Activated gamma-delta T cell treated with Interleukin-2 at 50 U/mL for 16 hours (primary cell): ENCODE measurements around the gene IVNS1ABP.
A peak's percentile ranks its signal among the peaks of the same experiment; 100 is the strongest.
"Not testable (repeated sequence)": the region's sequence is repeated elsewhere in the genome, so short reads cannot be mapped to it uniquely, and the experiment has no call there.

Source experiments
- DNase-seq: peaks from one replicate; pipeline ENCODE4 v3.0.0-alpha.2; 2020

The IVNS1ABP gene

GRCh38 chr1:185291652-185292051, 25.4 kb downstream of the IVNS1ABP start:
- no peak for DNase-seq

DNA sequence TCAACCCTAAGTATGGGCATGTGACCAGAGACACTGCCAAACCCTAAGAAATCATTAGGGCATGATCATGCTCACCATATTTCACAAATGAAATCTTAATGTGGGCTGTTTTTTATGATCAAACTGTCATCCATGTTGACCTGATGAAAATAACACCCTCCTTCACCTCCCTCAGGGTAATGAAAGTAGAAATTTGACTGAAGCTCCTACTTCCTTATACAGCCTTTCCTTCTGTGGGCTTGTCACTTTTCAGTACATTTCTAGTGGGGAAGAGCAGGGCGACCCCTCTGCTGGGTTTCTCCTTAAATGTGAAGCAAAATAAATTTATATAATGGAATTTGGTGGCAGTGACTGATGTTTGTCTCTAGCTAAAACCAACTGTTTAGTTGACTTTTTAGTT, 25.9 kb downstream of the IVNS1ABP start:
- no peak for DNase-seq

DNA sequence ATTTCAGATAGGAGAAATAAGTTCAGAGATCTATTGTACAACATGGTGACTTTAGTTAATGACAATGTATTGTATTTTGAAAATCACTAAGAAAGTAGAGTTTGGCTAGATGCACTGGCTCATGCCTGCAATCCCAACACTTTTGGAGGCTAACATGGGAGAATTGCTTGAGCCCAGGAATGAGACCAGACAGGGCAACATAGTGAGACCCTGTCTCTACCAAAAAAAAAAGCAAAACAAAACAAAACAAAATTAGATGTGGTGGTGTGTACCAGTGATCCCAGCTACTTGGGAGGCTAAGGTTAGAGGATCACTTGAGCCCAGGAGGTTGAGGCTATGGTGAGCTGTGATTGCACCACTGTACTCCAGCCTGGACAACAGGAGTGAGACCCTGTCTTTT, 27.2 kb downstream of the IVNS1ABP start:
- no peak for DNase-seq

- DNase-seq, result no peak
Observed at GRCh38 chr1:185288435-185288834, 28.6 kb downstream of the IVNS1ABP start.

DNA sequence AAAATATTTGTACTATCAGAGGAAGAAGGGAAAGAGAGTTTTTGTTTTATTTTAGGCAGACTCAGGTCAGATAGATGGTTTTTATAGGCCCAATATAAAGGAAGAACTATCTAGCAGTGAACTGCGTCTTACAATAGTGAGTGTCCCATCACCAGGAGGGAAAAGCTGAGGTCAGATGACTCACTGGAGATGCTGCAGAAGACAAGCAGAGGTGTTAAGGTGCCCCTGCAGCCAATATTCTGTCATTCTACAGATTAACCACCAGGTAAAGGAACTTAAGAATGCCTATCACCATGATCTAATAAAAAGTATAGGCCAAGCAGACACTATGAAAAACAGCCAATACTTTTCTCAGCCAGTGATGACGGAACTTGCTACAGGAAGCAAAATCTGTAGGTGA, 29.6 kb downstream of the IVNS1ABP start:
- no peak for DNase-seq

GRCh38 chr1:185284533-185285276, 32.3 kb downstream of the IVNS1ABP start:
- no peak for DNase-seq

GRCh38 chr1:185284116-185284515, 32.9 kb downstream of the IVNS1ABP start:
- DNase-seq, result no peak

- peak; percentile 32 for DNase-seq
Observed at GRCh38 chr1:185281245-185281644, 35.8 kb downstream of the IVNS1ABP start.

DNA sequence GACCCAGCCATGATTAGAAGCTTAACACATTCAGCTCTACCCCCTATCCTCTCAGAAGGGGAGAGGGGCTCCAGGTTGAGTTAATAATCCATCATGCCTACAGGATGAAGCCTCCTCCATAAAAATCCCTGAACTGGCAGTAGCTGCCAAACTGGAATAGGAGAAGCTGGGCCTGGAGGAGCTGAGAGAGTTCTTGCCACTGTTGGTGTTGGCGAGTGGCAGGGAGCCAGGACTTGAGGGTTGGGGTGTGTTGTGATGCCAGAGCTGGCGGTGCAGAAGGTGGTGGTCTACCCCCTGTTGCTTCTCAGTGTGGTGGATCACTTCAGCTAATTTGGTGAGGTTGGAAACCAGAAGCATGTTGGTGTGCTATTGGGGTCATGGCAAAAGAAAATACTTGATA, 36.5 kb downstream of the IVNS1ABP start:
- DNase-seq, result no peak

DNA sequence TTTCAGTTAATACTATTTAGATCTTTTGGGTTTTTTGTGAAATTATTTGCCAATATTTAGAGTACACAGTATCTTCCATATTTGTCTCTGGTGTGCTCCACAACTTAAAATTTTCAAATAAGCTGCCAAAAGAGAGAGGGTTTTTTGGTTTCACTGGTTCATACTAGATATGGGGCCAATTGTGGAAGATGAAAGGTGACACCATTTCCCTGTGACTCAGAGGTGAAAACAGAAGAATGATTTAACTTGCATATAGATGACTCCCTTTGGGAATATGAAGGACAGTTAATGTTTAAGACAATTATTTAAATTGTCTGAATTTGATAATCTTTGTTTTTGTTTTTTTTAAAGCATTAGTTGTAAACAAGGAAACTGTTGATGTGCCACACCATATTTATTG, 37.5 kb downstream of the IVNS1ABP start:
- DNase-seq, result no peak

DNA sequence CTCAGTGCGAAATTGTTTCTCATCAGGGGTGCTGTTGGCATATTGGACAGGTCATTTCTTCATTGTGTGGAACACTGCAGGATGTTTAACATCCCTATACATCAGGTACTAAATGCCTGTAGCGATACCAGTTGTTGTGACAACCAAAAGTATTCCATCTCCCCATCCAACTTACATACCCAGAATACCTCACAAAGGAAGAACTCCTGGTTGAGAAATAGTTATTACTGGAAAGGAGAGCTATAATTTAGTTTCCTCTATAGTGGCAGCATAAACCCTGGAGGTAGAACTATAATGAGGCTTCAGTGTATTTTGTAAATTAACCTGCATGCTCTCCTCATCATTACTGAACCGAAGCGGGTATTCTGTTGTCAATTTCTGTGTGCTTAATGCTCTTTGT, 45.1 kb downstream of the IVNS1ABP start:
- DNase-seq, result no peak

GRCh38 chr1:185268352-185268751, 48.7 kb downstream of the IVNS1ABP start:
- no peak for DNase-seq

DNA sequence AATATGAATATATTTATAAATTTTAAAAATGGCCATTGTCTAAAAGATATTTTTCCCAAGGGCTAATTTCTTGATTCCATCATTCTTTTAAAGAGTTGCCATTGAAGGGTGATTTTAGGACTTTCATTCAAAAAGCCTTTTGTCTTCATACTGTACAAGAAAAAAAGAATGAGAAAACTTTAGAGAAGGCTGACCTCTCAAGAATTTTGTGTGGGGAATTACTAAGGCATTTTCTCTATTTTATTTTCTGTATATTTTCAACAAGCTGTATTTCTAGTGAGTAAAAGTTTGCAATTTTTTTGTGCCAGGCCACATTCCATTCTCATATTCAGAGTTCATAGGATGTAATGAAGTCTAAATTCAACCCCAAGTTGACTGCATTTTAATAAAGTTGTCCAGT, 49.3 kb downstream of the IVNS1ABP start:
- DNase-seq, result no peak

DNA sequence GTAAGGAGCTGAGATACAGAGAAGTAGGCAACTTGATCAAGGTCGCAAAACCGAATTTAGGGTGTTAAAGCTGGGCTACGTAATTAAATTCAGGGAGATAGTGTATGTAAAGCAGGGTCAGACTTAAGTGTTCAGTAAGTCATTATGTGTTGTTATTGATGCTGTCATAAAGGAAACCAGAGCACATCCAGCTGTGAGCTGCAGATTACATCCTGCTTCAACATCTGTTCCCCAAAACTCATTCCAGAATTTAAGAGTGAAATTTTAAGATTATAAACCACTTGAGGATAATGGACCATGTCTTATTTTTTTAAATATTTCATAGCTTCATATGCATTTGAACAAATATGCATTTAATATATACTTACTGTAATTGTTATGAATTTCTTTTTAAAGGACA, 49.7 kb downstream of the IVNS1ABP start:
- no peak for DNase-seq

DNA sequence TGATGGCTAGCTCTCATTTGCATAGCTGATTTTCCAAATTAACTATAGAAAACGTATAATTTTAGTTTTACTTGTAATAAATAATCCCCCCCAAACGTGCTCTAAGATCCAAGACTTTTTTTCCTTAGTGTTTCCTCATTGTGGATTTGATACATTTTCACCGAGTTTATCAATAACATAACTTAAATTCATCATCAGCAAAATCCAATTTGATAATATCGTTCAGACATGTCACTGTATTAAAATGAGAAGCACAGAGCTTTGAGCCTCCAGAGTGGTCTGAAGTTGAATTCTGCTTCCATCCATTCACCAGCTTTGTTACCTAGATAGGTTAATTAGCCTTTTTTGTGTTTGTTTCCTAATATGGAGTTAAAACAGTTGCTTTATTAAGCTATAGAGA, 51.7 kb downstream of the IVNS1ABP start:
- no peak for DNase-seq

- DNase-seq, result no peak
Observed at GRCh38 chr1:185263780-185264179, 53.3 kb downstream of the IVNS1ABP start.

GRCh38 chr1:185263292-185263691, 53.8 kb downstream of the IVNS1ABP start:
- no peak for DNase-seq

DNA sequence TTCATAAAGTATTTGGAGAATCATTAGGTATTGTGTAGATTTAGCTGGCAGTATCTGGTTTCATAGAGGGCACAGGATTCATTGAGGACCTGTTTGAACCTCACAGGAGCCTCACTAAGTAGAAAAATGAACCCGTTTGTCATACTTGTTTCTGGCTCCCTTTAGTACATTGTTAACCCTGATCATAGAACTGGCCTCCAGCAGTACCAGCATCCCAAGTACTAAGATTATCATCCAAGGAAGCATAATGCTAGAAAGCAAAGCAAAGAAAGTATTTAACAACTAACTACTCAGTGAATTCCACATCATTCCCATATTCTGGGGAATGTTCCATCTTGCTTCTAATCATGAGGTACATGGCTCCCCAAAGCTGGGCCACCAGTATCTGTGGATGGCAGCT, 54.9 kb downstream of the IVNS1ABP start:
- DNase-seq, result no peak

GRCh38 chr1:185260611-185261010, 56.4 kb downstream of the IVNS1ABP start:
- no peak for DNase-seq

DNA sequence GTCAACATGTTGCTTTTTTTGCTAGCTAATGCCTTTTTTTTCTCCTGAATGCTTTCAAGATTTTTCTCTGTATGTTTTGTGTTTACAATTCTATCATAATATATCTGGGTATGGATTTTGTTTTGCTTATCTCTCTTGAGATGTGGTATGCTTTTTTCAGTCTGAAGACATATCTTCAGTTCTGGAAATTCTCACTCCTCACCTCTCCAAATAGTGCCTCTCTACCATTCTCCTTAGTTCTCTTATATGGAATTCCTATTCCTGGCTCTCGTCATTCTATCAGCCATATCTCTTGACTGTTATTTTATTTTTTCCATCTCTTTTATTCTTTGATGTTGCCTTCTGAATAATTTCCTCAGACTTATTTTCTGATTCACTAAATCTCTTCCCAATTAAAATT, 58.4 kb downstream of the IVNS1ABP start:
- DNase-seq, result no peak

DNA sequence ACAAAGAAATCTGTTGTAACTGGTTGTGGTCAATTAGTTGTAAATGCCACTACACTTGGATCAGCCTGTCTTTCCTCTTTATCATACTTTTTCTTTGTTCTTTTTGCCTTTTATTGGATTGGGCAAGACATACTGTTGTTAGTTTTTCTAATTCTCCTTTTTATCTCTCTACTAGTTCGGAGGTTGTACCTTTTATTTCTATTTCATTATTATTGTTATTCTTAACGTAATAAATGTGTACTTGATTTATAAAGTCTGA, 59.2 kb downstream of the IVNS1ABP start:
- no peak for DNase-seq

DNA sequence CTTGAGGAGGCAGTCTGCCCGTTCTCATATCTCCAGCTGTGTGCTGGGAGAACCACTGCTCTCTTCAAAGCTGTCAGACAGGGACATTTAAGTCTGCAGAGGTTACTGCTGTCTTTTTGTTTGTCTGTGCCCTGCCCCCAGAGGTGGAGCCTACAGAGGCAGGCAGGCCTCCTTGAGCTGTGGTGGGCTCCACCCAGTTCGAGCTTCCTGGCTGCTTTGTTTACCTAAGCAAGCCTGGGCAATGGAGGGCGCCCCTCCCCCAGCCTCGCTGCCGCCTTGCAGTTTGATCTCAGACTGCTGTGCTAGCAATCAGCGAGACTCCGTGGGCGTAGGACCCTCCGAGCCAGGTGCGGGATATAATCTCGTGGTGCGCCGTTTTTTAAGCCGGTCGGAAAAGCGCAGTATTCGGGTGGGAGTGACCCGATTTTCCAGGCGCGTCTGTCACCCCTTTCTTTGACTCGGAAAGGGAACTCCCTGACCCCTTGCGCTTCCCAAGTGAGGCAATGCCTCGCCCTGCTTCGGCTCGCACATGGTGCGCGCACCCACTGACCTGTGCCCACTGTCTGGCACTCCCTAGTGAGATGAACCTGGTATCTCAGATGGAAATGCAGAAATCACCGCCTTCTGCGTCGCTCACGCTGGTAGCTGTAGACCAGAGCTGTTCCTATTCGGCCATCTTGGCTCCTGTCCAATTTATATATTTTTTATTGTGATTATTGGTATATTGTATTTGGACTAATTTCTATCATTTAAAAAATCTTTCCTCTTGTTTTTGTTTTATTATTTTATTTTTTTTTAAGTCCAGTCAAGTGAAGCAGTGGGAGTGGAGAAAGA, 59.7 kb downstream of the IVNS1ABP start:
- not testable (repeated sequence) for DNase-seq

DNA sequence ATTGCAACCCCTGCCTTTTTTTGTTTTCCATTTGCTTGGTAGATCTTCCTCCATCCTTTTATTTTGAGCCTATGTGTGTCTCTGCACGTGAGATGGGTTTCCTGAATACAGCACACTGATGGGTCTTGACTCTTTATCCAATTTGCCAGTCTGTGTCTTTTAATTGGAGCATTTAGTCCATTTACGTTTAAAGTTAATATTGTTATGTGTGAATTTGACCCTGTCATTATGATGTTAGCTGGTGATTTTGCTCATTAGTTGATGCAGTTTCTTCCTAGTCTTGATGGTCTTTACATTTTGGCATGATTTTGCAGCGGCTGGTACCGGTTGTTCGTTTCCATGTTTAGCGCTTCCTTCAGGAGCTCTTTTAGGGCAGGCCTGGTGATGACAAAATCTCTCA, 61.4 kb downstream of the IVNS1ABP start:
- not testable (repeated sequence) for DNase-seq

DNA sequence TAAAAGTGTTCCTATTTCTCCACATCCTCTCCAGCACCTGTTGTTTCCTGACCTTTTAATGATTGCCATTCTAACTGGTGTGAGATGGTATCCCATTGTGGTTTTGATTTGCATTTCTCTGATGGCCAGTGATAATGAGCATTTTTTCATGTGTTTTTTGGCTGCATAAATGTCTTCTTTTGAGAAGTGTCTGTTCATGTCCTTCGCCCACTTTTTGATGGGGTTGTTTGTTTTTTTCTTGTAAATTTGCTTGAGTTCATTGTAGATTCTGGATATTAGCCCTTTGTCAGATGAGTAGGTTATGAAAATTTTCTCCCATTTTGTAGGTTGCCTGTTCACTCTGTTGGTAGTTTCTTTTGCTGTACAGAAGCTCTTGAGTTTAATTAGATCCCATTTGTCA, 64.6 kb downstream of the IVNS1ABP start:
- not testable (repeated sequence) for DNase-seq

GRCh38 chr1:185251928-185252327, 65.1 kb downstream of the IVNS1ABP start:
- DNase-seq, result not testable (repeated sequence)
